SU-DHL-6 (cell line): Measurements from ENCODE around the gene HAPSTR1.
A peak's percentile ranks its signal among the peaks of the same experiment; 100 is the strongest.

Experiments used
- EZH2phosphoT487 ChIP-seq: fragments of 200-600 bp; sonication (generic), shearing (Covaris generic); conservative IDR thresholded peaks from 2 replicates; pipeline ENCODE4 v1.6.1; 2018; ENCODE audit warnings: mild to moderate bottlenecking, antibody characterized with exemption, low read length, moderate library complexity, mixed read lengths
- TF ChIP-seq, protein P1 (sequence below): fragments of 200-600 bp; sonication (generic); IDR thresholded peaks from one replicate; pipeline ENCODE4 v1.5.1; 2017; ENCODE audit warnings: antibody characterized with exemption, mild to moderate bottlenecking, low read length, moderate library complexity; ENCODE audit not compliant: insufficient read depth, poor library complexity, severe bottlenecking

DNA sequence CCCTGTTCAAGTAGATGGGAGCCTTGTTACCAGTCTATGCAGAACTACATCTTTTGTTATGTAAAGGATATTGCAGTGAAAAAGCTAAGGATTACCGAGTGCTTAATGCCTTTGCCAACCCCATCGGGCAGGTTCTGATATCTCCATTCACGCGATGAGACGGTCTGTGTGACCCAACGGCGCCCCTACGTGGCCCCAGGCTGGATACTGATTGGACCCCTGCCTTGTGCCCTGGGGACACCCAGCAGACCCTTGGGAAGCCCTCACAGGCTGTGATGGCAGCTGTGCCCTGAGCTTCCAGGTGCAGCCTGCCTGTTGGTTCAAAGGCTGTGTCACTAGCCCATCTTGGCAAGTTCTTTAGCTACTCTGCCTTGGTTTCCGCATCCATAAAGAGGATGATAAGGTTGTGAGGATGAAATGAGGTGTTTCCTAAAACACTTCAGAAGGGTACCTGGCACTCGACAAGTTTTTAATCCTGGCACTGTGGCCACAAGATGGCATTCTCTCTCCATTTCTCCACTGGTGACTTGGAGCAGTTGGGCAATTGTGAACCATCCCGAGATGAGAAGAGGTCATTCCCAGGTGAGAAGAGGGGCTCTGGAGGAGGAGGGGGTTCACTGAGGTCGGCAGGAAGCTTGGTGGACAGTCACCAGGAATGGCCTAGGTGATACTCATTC, 33.6 kb downstream of the HAPSTR1 start:
- TF ChIP-seq, protein P1, sequence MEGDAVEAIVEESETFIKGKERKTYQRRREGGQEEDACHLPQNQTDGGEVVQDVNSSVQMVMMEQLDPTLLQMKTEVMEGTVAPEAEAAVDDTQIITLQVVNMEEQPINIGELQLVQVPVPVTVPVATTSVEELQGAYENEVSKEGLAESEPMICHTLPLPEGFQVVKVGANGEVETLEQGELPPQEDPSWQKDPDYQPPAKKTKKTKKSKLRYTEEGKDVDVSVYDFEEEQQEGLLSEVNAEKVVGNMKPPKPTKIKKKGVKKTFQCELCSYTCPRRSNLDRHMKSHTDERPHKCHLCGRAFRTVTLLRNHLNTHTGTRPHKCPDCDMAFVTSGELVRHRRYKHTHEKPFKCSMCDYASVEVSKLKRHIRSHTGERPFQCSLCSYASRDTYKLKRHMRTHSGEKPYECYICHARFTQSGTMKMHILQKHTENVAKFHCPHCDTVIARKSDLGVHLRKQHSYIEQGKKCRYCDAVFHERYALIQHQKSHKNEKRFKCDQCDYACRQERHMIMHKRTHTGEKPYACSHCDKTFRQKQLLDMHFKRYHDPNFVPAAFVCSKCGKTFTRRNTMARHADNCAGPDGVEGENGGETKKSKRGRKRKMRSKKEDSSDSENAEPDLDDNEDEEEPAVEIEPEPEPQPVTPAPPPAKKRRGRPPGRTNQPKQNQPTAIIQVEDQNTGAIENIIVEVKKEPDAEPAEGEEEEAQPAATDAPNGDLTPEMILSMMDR = peak; percentile 9
- TF ChIP-seq EZH2phosphoT487 = no peak
